Stomach (tissue), 9 donors: ENCODE results near the gene C1QTNF8. TPM values are rescaled to one million over a fixed set of nuclear protein-coding genes. Genes with fewer than 3 reads are reported as not detected.

Source experiments
- DNase-seq, 2 donors: peaks; one replicate each; pipeline versions ENCODE4 v3.0.0 to v3.0.0-alpha.2; 2013 to 2019
- H3K27ac ChIP-seq, 5 donors: fragments of 200-600 bp in 4 of 5; sonication (generic) in 4 of 5; one replicate each; pipeline ENCODE4 v1.5.1; 2013 to 2019; ENCODE audit warnings: mild to moderate bottlenecking in 1 of 5, moderate library complexity in 1 of 5
- H3K27me3 ChIP-seq, 3 donors: fragments of 200-600 bp; sonication (generic); one replicate each; pipeline ENCODE4 v1.5.1; 2017 to 2019; ENCODE audit warnings: mixed run types in 1 of 3
- H3K36me3 ChIP-seq, 4 donors: fragments of 200-600 bp; sonication (generic); 1 replicate in 3 of 4; 2 replicates in 1 of 4; pipeline ENCODE4 v1.5.1; 2016 to 2019
- H3K4me1 ChIP-seq, 4 donors: fragments of 200-600 bp; sonication (generic); one replicate each; pipeline ENCODE4 v1.5.1; 2016 to 2019
- H3K4me3 ChIP-seq, 4 donors: fragments of 200-600 bp; sonication (generic) in 3 of 4; one replicate each; pipeline ENCODE4 v1.5.1; 2016 to 2019; ENCODE audit warnings: mild to moderate bottlenecking in 1 of 4
- H3K9me3 ChIP-seq, 4 donors: fragments of 200-600 bp; sonication (generic); one replicate each; pipeline ENCODE4 v1.5.1; 2016 to 2019
- CTCF ChIP-seq, 7 experiments: fragments of 450-650 bp in 4 of 7; fragments of 200-600 bp in 3 of 7; sonication (generic) in 3 of 7; IDR thresholded peaks; one replicate each; pipeline ENCODE4 v1.5.1; 2016 to 2019; ENCODE audit warnings: antibody characterized with exemption in 7 of 7, control low read depth in 2 of 7, mild to moderate bottlenecking in 1 of 7
- EP300 ChIP-seq: sonication (generic); formaldehyde crosslinking; IDR thresholded peaks from one replicate; pipeline ENCODE4 v1.6.1; 2017; ENCODE audit warnings: antibody characterized with exemption
- POLR2A ChIP-seq, 4 donors: fragments of 450-650 bp; IDR thresholded peaks; one replicate each; pipeline ENCODE4 v1.6.1; 2016; ENCODE audit warnings: antibody characterized with exemption in 4 of 4, control low read depth in 2 of 4, mild to moderate bottlenecking in 1 of 4, moderate library complexity in 1 of 4
- POLR2AphosphoS5 ChIP-seq, 3 donors: sonication (generic); formaldehyde crosslinking; IDR thresholded peaks; one replicate each; pipeline ENCODE4 v1.6.1; 2016; ENCODE audit warnings: antibody characterized with exemption in 3 of 3
- WGBS, 5 donors: extraction: QIAGEN DNeasy Blood & Tissue Kit in 3 of 5; methylation state at CpG; one replicate each; pipeline versions ENCODE4 v1.1.5 to v1.1.7; 2013 to 2018; 5-methylcytosine and 5-hydroxymethylcytosine counted together
- intact Hi-C: fragments of 100-400 bp; cut with DNase I; formaldehyde crosslinking; loops from one replicate; pipeline ENCODE4 v1.15.1; 2023; ENCODE audit warnings: low total_unique reads
- polyA plus RNA-seq, 3 donors: library from polyadenylated mRNA; stranded (reverse); fragments of 200-250 nt; gene quantifications; one replicate each; pipeline ENCODE4 v1.2.3, GENCODE V29; 2013
- total RNA-seq, 5 donors: library from RNA; depleted of rRNA; stranded (reverse); fragments of >200 nt; gene quantifications; one replicate each; pipeline versions ENCODE4 v1.1.0 to v1.2.3, GENCODE V29; 2014 to 2016
- donor health status: healthy with polysubstance abuse.
- donor health status: Bipolar disorder and iron deficiency.
- donor health status: healthy.

The C1QTNF8 gene
- total and polyA plus RNA-seq, 8 donors: not detected

- Histone ChIP-seq H3K4me1 (peaks cover 13 to 42% (median 24%) of the 10 kb centered on the region in 4 donors), H3K27ac (no peak overlapping the region), H3K27me3 (peaks cover 16 to 100% (median 79%) of the 10 kb centered on the region in 3 donors), H3K9me3 (peaks cover 11 to 33% (median 30%) of the 10 kb centered on the region in 4 donors), H3K36me3 (no peaks in the 10 kb centered on the region), H3K4me3 (no peak overlapping the region)
- 24 to 47% (median 37%) methylated on average over 24 to 42 of the region's 42 CpGs for WGBS, 5 donors
- no peak for TF ChIP-seq POLR2AphosphoS5 (IDR thresholded peaks at IDR 0.05)
- TF ChIP-seq EP300: no peak
- no peak for TF ChIP-seq CTCF (IDR thresholded peaks at IDR 0.05)
- TF ChIP-seq POLR2A (IDR thresholded peaks at IDR 0.05): no peak
- DNase-seq: peak in 1 of 2 donors; percentile 75
- intact Hi-C loops: no loop called here
Measured at GRCh38 chr16:1080801-1081733, 15.0 kb downstream of the C1QTNF8 start.

- Histone ChIP-seq H3K27ac (no peak overlapping the region), H3K4me3 (no peak overlapping the region), H3K9me3 (peaks cover 9 to 21% (median 19%) of the 10 kb centered on the region in 4 donors), H3K27me3 (peaks cover 21 to 100% (median 78%) of the 10 kb centered on the region in 3 donors), H3K4me1 (peaks cover 13 to 42% (median 24%) of the 10 kb centered on the region in 4 donors), H3K36me3 (no peaks in the 10 kb centered on the region)
- no peak for DNase-seq
- 78 to 89% (median 87%) methylated on average over 25 to 45 of the region's 45 CpGs for WGBS, 5 donors
- intact Hi-C loops: no loop called here
- no peak for TF ChIP-seq POLR2AphosphoS5 (IDR thresholded peaks at IDR 0.05)
- TF ChIP-seq CTCF (IDR thresholded peaks at IDR 0.05): no peak
- TF ChIP-seq EP300: no peak
- TF ChIP-seq POLR2A (IDR thresholded peaks at IDR 0.05): no peak
Measured at GRCh38 chr16:1079786-1080525, 16.1 kb downstream of the C1QTNF8 start.

- Histone ChIP-seq H3K27me3 (peaks cover 21 to 100% (median 80%) of the 10 kb centered on the region in 3 donors), H3K4me3 (no peak overlapping the region), H3K9me3 (peaks cover 3 to 15% (median 12%) of the 10 kb centered on the region in 4 donors), H3K36me3 (no peaks in the 10 kb centered on the region), H3K27ac (no peak overlapping the region), H3K4me1 (peaks cover 13 to 42% (median 24%) of the 10 kb centered on the region in 4 donors)
- WGBS, 5 donors: 96 to 97% (median 97%) methylated on average over 25 to 43 of the region's 43 CpGs
- intact Hi-C loops: no loop called here
- TF ChIP-seq POLR2A (IDR thresholded peaks at IDR 0.05): no peak
- no peak for TF ChIP-seq CTCF (IDR thresholded peaks at IDR 0.05)
- TF ChIP-seq POLR2AphosphoS5 (IDR thresholded peaks at IDR 0.05): no peak
- TF ChIP-seq EP300: no peak
- DNase-seq: no peak
Measured at GRCh38 chr16:1079341-1079740, 16.7 kb downstream of the C1QTNF8 start.

GRCh38 chr16:1078579-1079021 lies 17.4 kb downstream of the C1QTNF8 start:
- intact Hi-C loops: no loop called here
- peak overlapping the region in 3 of 5 donors; percentile 24 to 34 (median 27) for H3K27ac ChIP-seq
- DNase-seq: peak; percentile 91 to 95
- H3K4me3 ChIP-seq: no peak overlapping the region
- H3K9me3 ChIP-seq: peaks cover 0 to 8% (median 5%) of the 10 kb centered on the region in 4 donors
- TF ChIP-seq POLR2AphosphoS5 (IDR thresholded peaks at IDR 0.05) (peak in 2 of 3 donors; percentile 38 to 86), POLR2A (IDR thresholded peaks at IDR 0.05) (no peak)
- peaks cover 21 to 100% (median 82%) of the 10 kb centered on the region in 3 donors for H3K27me3 ChIP-seq
- no peaks in the 10 kb centered on the region for H3K36me3 ChIP-seq
- WGBS, 5 donors: 9 to 39% (median 21%) methylated on average over 25 to 28 of the region's 28 CpGs
- peaks cover 13 to 42% (median 24%) of the 10 kb centered on the region in 4 donors for H3K4me1 ChIP-seq
